ENCODE measurements around the gene AGA. TPM values are rescaled to one million over a fixed set of nuclear protein-coding genes. Genes with fewer than 3 reads are reported as not detected.
A peak's percentile ranks its signal among the peaks of the same experiment; 100 is the strongest.

Gene AGA
- polyA plus RNA-seq, 1 of the 3 experiments (the other 2 are of a cell fraction): 36.8 TPM

DNA sequence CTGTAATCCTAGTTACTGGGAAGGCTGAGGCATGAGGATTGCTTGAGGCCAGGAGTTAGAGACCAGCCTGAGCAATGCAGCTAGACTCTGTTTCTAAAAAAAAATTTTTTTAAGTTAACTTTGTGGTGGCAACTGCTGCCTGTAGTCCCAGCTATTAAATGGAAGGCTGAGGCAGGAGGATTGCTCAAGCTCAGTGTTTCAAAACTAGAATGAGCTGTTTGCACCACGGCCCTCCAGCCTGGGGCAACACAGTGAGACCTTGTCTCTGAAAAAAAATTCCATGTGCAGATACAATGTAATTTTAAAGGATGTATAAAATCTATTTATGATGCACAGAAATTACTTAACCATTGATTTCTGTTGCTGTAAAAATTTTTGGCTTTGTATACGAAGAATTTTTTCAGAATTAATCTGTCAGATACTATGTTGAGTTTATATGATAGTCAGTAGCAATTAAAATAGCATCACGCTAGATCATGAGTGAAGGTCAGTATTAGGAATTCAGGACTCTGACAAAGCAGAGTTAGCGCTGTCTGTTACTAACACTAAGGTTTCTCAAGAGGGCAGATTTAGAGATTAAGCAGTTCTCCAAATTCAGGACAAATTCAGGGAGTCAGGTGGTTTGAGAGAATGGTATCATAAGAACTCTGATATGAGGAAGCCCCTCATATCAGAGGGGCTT lies 8.3 kb upstream of the AGA start:
- Histone ChIP-seq H2AFZ (ENCODE audit: low read depth) (no peak overlapping the region), H3K27ac (ENCODE audit: low read depth in 2 of 2, low read length in 1 of 2) (no peak overlapping the region), H3K36me3 (replicated peaks in 1 of 2; ENCODE audit: control insufficient read depth in 1 of 2, insufficient read depth in 2 of 2, low read length in 1 of 2) (no peaks in the 10 kb centered on the region), H3K4me2 (no peak overlapping the region), H4K20me1 (ENCODE audit: insufficient read depth) (no peaks in the 10 kb centered on the region), H3K9me2 (no peaks in the 10 kb centered on the region), H3K9ac (no peak overlapping the region), H3K4me3 (ENCODE audit: low read depth in 2 of 2, low read length in 1 of 2) (no peak overlapping the region), H3K9me3 (no peaks in the 10 kb centered on the region), H3F3A (replicated peaks; ENCODE audit: insufficient read depth) (peaks cover 28% of the 10 kb centered on the region), H3K4me1 (ENCODE audit: control insufficient read depth in 1 of 2, insufficient read depth in 2 of 2, low read depth in 1 of 2, low read length in 1 of 2) (peaks cover 3 to 15% of the 10 kb centered on the region in 2 experiments), H3K27me3 (ENCODE audit: insufficient read depth) (no peaks in the 10 kb centered on the region), H3K79me2 (ENCODE audit: insufficient read depth) (no peaks in the 10 kb centered on the region)
- ChIA-PET CTCF (interaction anchor here (0.5 kb wide), 1 partner anchor 76 kb away, joined by 3 read pairs; no protein-coding TSS in a partner anchor), POLR2A (interaction anchor here (0.7 kb wide), 1 partner anchor 9 kb away, joined by 3 read pairs; the partner anchor contains the start of gene AGA)
- 92% methylated on average over 4 of the region's 4 CpGs for WGBS (ENCODE audit: low lambda C conversion rate)
- no peak for DNase-seq
- TF ChIP-seq MXI1 (IDR thresholded peaks at IDR 0.05; ENCODE audit: low read depth, low read length) (no peak), EZH2phosphoT487 (IDR thresholded peaks at IDR 0.05; ENCODE audit: borderline replicate concordance, low read depth) (no peak), TEAD4 (IDR thresholded peaks at IDR 0.05; ENCODE audit: borderline replicate concordance, insufficient read depth) (no peak), SIN3A (IDR thresholded peaks at IDR 0.05; ENCODE audit: borderline replicate concordance, low read depth, low read length) (no peak), POLR2AphosphoS5 (IDR thresholded peaks at IDR 0.05; ENCODE audit: low read depth, low read length) (no peak), JUND (IDR thresholded peaks at IDR 0.05) (no peak), ELF1 (IDR thresholded peaks at IDR 0.05) (no peak), RCOR1 (IDR thresholded peaks at IDR 0.05; ENCODE audit: low read length) (no peak), YY1 (IDR thresholded peaks at IDR 0.05; ENCODE audit: low read depth) (no peak)
- TF ChIP-seq, protein P1, sequence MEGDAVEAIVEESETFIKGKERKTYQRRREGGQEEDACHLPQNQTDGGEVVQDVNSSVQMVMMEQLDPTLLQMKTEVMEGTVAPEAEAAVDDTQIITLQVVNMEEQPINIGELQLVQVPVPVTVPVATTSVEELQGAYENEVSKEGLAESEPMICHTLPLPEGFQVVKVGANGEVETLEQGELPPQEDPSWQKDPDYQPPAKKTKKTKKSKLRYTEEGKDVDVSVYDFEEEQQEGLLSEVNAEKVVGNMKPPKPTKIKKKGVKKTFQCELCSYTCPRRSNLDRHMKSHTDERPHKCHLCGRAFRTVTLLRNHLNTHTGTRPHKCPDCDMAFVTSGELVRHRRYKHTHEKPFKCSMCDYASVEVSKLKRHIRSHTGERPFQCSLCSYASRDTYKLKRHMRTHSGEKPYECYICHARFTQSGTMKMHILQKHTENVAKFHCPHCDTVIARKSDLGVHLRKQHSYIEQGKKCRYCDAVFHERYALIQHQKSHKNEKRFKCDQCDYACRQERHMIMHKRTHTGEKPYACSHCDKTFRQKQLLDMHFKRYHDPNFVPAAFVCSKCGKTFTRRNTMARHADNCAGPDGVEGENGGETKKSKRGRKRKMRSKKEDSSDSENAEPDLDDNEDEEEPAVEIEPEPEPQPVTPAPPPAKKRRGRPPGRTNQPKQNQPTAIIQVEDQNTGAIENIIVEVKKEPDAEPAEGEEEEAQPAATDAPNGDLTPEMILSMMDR (IDR thresholded peaks at IDR 0.05): no peak
- TF ChIP-seq, protein P2, sequence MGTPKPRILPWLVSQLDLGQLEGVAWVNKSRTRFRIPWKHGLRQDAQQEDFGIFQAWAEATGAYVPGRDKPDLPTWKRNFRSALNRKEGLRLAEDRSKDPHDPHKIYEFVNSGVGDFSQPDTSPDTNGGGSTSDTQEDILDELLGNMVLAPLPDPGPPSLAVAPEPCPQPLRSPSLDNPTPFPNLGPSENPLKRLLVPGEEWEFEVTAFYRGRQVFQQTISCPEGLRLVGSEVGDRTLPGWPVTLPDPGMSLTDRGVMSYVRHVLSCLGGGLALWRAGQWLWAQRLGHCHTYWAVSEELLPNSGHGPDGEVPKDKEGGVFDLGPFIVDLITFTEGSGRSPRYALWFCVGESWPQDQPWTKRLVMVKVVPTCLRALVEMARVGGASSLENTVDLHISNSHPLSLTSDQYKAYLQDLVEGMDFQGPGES (IDR thresholded peaks at IDR 0.05; ENCODE audit: low read depth, low read length): no peak

DNA sequence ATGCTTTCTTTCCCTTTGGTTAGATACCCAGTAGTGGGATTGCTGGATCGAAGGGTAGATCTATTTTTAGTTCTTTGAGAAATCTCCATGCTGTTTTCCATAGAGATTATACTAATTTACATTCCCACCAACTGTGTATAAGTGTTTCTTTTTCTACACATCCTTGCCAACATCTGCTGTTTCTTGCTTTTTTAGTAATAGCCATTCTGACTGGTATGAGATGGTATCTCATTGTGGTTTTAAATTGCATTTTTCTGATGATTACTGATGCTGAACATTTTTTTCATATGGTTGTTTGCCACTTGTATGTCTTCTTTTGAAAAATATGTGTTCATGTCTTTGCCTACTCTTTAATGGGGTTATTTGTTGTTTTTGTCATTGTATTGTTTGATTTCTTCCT lies 6.6 kb upstream of the AGA start:
- H2AFZ ChIP-seq (ENCODE audit: low read depth): no peak overlapping the region
- ChIA-PET POLR2A (no interaction called here), CTCF (no interaction called here)
- peak overlapping the region; percentile 48 for H3K4me2 ChIP-seq
- H3K36me3 ChIP-seq (replicated peaks in 1 of 2; ENCODE audit: control insufficient read depth in 1 of 2, insufficient read depth in 2 of 2, low read length in 1 of 2): no peaks in the 10 kb centered on the region
- no peak for DNase-seq
- no peaks in the 10 kb centered on the region for H3K9me3 ChIP-seq
- peak overlapping the region; percentile 18 to 93; a peak in 3 of 4 replicates for H3K27ac ChIP-seq (ENCODE audit: low read depth in 2 of 2, low read length in 1 of 2)
- no peaks in the 10 kb centered on the region for H3K9me2 ChIP-seq
- no peaks in the 10 kb centered on the region for H3K27me3 ChIP-seq (ENCODE audit: insufficient read depth)
- peaks cover 2 to 15% of the 10 kb centered on the region in 2 experiments; a peak in 3 of 4 replicates for H3K4me1 ChIP-seq (ENCODE audit: control insufficient read depth in 1 of 2, insufficient read depth in 2 of 2, low read depth in 1 of 2, low read length in 1 of 2)
- H3K9ac ChIP-seq: no peak overlapping the region; the same call in 1 of the 2 replicates
- no peaks in the 10 kb centered on the region for H4K20me1 ChIP-seq (ENCODE audit: insufficient read depth)
- H3F3A ChIP-seq (replicated peaks; ENCODE audit: insufficient read depth): peaks cover 28% of the 10 kb centered on the region
- H3K4me3 ChIP-seq (ENCODE audit: low read depth in 2 of 2, low read length in 1 of 2): no peak overlapping the region
- H3K79me2 ChIP-seq (ENCODE audit: insufficient read depth): no peaks in the 10 kb centered on the region
- WGBS (ENCODE audit: low lambda C conversion rate): 15% methylated on average over 1 of the region's 1 CpG
- TF ChIP-seq ELF1 (IDR thresholded peaks at IDR 0.05): no peak; the same call in 1 of the 2 replicates
- TF ChIP-seq NRF1 (IDR thresholded peaks at IDR 0.05; ENCODE audit: low read depth, low read length): no peak
- TF ChIP-seq, protein P3, sequence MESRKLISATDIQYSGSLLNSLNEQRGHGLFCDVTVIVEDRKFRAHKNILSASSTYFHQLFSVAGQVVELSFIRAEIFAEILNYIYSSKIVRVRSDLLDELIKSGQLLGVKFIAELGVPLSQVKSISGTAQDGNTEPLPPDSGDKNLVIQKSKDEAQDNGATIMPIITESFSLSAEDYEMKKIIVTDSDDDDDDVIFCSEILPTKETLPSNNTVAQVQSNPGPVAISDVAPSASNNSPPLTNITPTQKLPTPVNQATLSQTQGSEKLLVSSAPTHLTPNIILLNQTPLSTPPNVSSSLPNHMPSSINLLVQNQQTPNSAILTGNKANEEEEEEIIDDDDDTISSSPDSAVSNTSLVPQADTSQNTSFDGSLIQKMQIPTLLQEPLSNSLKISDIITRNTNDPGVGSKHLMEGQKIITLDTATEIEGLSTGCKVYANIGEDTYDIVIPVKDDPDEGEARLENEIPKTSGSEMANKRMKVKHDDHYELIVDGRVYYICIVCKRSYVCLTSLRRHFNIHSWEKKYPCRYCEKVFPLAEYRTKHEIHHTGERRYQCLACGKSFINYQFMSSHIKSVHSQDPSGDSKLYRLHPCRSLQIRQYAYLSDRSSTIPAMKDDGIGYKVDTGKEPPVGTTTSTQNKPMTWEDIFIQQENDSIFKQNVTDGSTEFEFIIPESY (IDR thresholded peaks at IDR 0.05; ENCODE audit: borderline replicate concordance, low read depth): peak; percentile 76
- TF ChIP-seq FOSL2 (IDR thresholded peaks at IDR 0.05; ENCODE audit: borderline replicate concordance, low read depth): peak; percentile 79
- TF ChIP-seq FOXJ3 (CRISPR knock-in tag; IDR thresholded peaks at IDR 0.05): no peak
- TF ChIP-seq, protein P4, sequence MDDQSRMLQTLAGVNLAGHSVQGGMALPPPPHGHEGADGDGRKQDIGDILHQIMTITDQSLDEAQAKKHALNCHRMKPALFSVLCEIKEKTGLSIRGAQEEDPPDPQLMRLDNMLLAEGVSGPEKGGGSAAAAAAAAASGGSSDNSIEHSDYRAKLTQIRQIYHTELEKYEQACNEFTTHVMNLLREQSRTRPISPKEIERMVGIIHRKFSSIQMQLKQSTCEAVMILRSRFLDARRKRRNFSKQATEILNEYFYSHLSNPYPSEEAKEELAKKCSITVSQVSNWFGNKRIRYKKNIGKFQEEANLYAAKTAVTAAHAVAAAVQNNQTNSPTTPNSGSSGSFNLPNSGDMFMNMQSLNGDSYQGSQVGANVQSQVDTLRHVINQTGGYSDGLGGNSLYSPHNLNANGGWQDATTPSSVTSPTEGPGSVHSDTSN (IDR thresholded peaks at IDR 0.05): peak; percentile 94
- TF ChIP-seq GABPA (IDR thresholded peaks at IDR 0.05; ENCODE audit: low read depth): no peak
- TF ChIP-seq JUND (IDR thresholded peaks at IDR 0.05): peak; percentile 94
- no peak for TF ChIP-seq EZH2phosphoT487 (IDR thresholded peaks at IDR 0.05; ENCODE audit: borderline replicate concordance, low read depth)
- TF ChIP-seq GATA2 (CRISPR knock-in tag; IDR thresholded peaks at IDR 0.05): no peak
- TF ChIP-seq YY1 (IDR thresholded peaks at IDR 0.05; ENCODE audit: low read depth): no peak
- TF ChIP-seq NFIC (IDR thresholded peaks at IDR 0.05; ENCODE audit: borderline replicate concordance): peak; percentile 95
- TF ChIP-seq CHD2 (IDR thresholded peaks at IDR 0.05; ENCODE audit: low read length, partially characterized antibody): no peak
- TF ChIP-seq MXI1 (IDR thresholded peaks at IDR 0.05; ENCODE audit: low read depth, low read length): no peak
- TF ChIP-seq FOXM1 (IDR thresholded peaks at IDR 0.05; ENCODE audit: low read depth): peak; percentile 95
- TF ChIP-seq, protein P5, sequence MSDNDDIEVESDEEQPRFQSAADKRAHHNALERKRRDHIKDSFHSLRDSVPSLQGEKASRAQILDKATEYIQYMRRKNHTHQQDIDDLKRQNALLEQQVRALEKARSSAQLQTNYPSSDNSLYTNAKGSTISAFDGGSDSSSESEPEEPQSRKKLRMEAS (IDR thresholded peaks at IDR 0.05; ENCODE audit: low read depth): peak; percentile 28; the same call in 1 of the 2 replicates

All from SK-N-SH (cell line).